Retinal pigment epithelial cell (primary cell): Measurements from ENCODE around the gene MRPL23.

Experiments used
- DNase-seq: peaks from one replicate; pipeline ENCODE4 v3.0.0-alpha.2; 2010; ENCODE audit warnings: low read depth
- H3K4me3 ChIP-seq: 2 replicates; pipeline ENCODE4 v1.5.1; 2011; ENCODE audit warnings: mild to moderate bottlenecking, low read length, control low read depth, moderate library complexity
- CTCF ChIP-seq: conservative IDR thresholded peaks from 2 replicates; pipeline ENCODE4 v1.5.1; 2011; ENCODE audit warnings: low read depth, low read length, control low read depth, inconsistent platforms

Gene MRPL23

GRCh38 chr11:1934335-1935155 is 12.6 kb upstream of the MRPL23 start:
- H3K4me3 ChIP-seq = no peak overlapping the region
- DNase-seq = no peak
- TF ChIP-seq CTCF = no peak

DNA sequence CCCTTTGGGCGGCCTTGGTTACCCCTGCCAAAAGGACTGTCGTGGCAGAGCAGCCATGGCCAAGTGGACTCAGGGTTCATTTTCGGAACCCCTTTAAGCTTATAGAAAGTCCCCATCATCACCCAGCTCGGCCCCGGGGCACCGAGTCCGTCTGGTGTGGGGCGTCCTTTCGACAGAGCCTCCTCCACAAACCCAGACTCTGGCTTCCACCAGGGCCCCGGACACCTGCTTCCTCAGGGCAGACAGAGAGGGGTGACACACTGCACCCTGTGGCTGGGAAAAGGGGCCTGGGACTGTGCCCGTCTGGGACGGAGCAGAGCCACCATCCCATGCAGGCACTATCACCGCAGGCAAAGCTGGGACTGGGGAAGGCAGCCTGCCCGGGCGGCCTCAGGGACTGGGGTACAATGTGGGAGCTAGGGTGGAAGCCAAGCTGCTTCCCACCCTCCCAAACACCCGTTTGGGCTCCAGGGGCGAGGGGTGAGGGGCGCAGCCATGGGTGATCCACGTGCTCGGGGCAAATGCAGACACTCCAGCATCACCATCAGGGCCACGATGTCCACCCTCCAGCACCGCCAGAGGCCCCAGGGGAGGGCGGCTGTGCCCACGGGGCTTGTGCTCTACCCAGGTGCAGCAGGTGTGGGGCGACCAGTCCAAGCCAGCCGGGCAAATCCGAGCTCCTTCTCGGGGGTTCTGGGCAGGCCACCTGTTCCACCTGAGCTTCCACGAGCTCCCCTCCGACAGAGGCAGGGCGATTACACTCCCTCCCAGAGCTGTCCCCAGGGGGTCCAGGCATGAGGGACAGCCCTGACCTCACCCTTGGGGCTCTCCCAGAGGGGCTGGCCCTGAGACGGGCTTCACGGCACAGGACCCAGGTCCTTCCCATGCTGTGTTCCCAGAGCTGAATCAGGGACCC is 11.7 kb upstream of the MRPL23 start:
- DNase-seq = no peak
- H3K4me3 ChIP-seq = no peak overlapping the region
- no peak for TF ChIP-seq CTCF

- TF ChIP-seq CTCF = no peak
- no peak overlapping the region for H3K4me3 ChIP-seq
- DNase-seq = no peak
These were observed 10.9 kb upstream of the MRPL23 start for GRCh38 chr11:1936072-1936780.

- no peak for TF ChIP-seq CTCF
- no peak for DNase-seq
- no peak overlapping the region for H3K4me3 ChIP-seq
These were observed 10.1 kb upstream of the MRPL23 start for GRCh38 chr11:1936781-1937615.

- DNase-seq = no peak
- TF ChIP-seq CTCF = no peak
- H3K4me3 ChIP-seq = no peak overlapping the region
These were observed 9.4 kb upstream of the MRPL23 start for GRCh38 chr11:1937616-1938342.
